Central memory CD8-positive, alpha-beta T cell (primary cell): ENCODE measurements around the gene AKTIP.
"Not testable (repeated sequence)": the region's sequence is repeated elsewhere in the genome, so short reads cannot be mapped to it uniquely, and the experiment has no call there.

ENCODE experiments used
- ATAC-seq: fragments of 150-1000 bp; cut with Tn5 transposase; replicated peaks from 2 replicates; pipeline ENCODE4 v1.10.0; 2022; ENCODE audit warnings: mild to moderate bottlenecking, moderate FRiP score, moderate number of reproducible peaks; ENCODE audit not compliant: poor library complexity, severe bottlenecking; ENCODE audit errors: extremely low read depth
- DNase-seq, 2 donors: peaks; one replicate each; pipeline ENCODE4 v3.0.0; 2021; ENCODE audit warnings: low spot score in 2 of 2
- H3K27ac Mint-ChIP-seq: one replicate; pipeline ENCODE4 v1.8.0; 2022; ENCODE audit warnings: low read depth, mild to moderate bottlenecking, moderate library complexity, mixed read lengths
- H3K27me3 Mint-ChIP-seq: one replicate; pipeline ENCODE4 v1.8.0; 2022; ENCODE audit warnings: mixed read lengths
- H3K36me3 Mint-ChIP-seq: one replicate; pipeline ENCODE4 v1.8.0; 2022; ENCODE audit warnings: mild to moderate bottlenecking, moderate library complexity, mixed read lengths; ENCODE audit not compliant: insufficient read depth
- H3K4me1 Mint-ChIP-seq: one replicate; pipeline ENCODE4 v1.8.0; 2022; ENCODE audit warnings: mixed read lengths
- H3K4me3 Mint-ChIP-seq: one replicate; pipeline ENCODE4 v1.8.0; 2022; ENCODE audit warnings: mild to moderate bottlenecking, moderate library complexity, mixed read lengths
- H3K9me3 Mint-ChIP-seq: one replicate; pipeline ENCODE4 v1.8.0; 2022; ENCODE audit warnings: mixed read lengths

Gene AKTIP

GRCh38 chr16:53529513-53529912, 26.5 kb upstream of the AKTIP start:
- H3K27ac Mint-ChIP-seq = no peak overlapping the region
- H3K9me3 Mint-ChIP-seq = no peaks in the 10 kb centered on the region
- H3K27me3 Mint-ChIP-seq = no peaks in the 10 kb centered on the region
- ATAC-seq (no peak), DNase-seq (no peak)
- peaks cover 12% of the 10 kb centered on the region for H3K4me1 Mint-ChIP-seq
- no peak overlapping the region for H3K4me3 Mint-ChIP-seq
- peaks cover 2% of the 10 kb centered on the region for H3K36me3 Mint-ChIP-seq

DNA sequence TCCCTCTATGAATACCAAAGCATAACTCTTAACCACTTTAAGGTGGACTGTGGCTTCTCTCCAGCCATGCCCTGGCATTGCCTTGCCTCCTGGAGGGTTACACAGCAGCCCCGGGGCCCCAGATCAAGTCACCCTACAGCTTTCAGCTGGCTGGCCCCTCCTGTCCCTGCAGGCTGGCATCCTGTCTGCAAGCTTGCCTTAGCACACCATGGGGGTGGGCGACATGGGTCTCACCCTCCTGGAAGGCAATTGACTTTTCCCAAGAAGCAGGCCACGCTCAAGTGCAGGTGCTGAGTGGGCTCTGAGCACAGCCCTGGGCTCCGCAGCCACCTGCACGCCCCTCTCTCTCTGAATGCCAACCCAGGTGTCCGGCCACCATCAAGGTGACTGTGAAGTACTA, 25.8 kb upstream of the AKTIP start:
- Mint-ChIP-seq H3K4me1 (peaks cover 5% of the 10 kb centered on the region), H3K4me3 (no peak overlapping the region), H3K9me3 (no peaks in the 10 kb centered on the region), H3K27ac (no peak overlapping the region), H3K36me3 (peaks cover 2% of the 10 kb centered on the region), H3K27me3 (no peaks in the 10 kb centered on the region)
- no peak for ATAC-seq
- no peak for DNase-seq

- DNase-seq = no peak
- H3K27ac Mint-ChIP-seq = peak overlapping the region; percentile 22
These were observed 21.1 kb upstream of the AKTIP start for GRCh38 chr16:53523971-53524548.

GRCh38 chr16:53523126-53523804, 20.3 kb upstream of the AKTIP start:
- ATAC-seq (no peak), DNase-seq (no peak)
- peaks cover 26% of the 10 kb centered on the region for H3K4me1 Mint-ChIP-seq
- no peak overlapping the region for H3K4me3 Mint-ChIP-seq
- peak overlapping the region; percentile 22 for H3K27ac Mint-ChIP-seq
- no peaks in the 10 kb centered on the region for H3K27me3 Mint-ChIP-seq
- no peaks in the 10 kb centered on the region for H3K9me3 Mint-ChIP-seq
- peaks cover 6% of the 10 kb centered on the region for H3K36me3 Mint-ChIP-seq

More at GRCh38 chr16:53523971-53524548, 21.1 kb upstream of the AKTIP start:
- no peak overlapping the region for H3K4me3 Mint-ChIP-seq
- H3K9me3 Mint-ChIP-seq = no peaks in the 10 kb centered on the region
- peaks cover 18% of the 10 kb centered on the region for H3K4me1 Mint-ChIP-seq
- peaks cover 4% of the 10 kb centered on the region for H3K36me3 Mint-ChIP-seq
- ATAC-seq = no peak
- no peaks in the 10 kb centered on the region for H3K27me3 Mint-ChIP-seq

DNA sequence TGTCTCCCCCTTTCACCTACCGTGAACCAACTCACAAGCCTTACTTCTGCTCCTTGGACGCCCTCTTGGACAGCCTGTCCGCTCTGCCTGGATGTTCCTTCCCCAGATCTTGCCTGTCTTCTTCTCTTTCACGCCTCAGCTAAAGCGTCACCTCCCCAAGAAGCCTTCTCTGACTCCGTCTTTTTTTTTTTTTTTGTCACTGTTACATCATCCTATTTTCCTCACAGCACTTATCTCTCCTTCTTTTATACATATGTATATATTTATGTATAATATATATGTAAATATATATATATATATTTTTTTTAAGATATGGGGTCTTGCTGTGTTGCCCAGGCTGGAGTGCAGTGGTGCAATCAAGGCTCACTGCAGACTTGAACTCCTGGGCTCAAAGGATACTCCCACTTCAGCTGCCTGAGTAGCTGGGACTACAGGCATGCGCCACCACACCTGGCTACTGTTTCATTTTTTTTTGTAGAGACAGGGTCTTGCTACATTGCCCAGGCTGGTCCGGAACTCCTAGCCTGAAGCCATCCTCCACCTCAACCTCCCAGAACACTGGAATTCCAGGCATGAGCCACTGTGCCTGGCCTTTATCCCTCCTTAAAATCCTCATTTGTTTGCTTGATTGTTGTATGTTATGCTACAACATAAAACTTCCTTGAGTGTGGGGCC, 16.5 kb upstream of the AKTIP start:
- Mint-ChIP-seq H3K27ac (peak overlapping the region; percentile 94), H3K9me3 (no peaks in the 10 kb centered on the region), H3K27me3 (no peaks in the 10 kb centered on the region), H3K36me3 (peaks cover 5% of the 10 kb centered on the region), H3K4me1 (peaks cover 57% of the 10 kb centered on the region), H3K4me3 (peak overlapping the region; percentile 79)
- ATAC-seq (peak; percentile 52), DNase-seq (no peak)

DNA sequence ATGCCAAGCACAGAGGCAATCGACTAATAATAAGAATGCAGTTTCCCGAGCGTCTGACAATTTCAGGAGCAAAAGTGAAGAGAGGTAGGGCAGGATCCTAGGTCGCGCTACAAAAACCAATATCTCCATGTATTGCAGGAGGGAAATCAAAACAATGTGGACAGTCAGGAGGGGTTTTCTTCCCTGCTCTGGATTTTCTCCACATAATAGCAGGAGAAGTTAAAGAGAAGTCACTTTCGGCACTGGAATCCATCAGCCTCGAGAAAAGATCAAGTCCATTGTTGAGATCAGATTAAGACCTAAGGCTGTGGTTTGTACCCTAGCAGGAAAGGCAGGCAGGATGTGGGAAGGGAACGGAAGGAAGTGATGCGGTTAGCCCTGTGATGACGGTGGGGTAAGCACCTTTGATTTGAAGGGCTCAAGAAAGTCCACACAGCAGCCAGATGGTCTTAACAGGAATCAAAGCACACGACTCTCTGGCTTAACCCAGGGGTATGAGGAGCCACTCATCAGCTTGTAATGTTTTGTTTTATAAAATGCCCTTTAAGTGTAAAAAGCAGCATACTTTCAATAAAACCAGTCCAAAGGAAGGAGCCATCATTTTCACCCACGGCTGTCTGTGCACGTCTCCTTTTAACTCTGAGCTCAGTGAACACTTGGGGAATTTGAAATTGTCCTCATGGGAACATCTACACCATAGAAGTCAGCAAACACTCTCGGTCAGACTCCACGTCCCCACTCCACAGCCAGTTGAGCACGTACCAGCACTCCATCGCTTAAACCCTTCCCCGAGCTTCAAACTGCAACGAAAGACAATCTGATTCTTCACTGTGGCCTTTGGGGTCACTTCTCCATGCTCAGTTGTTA, 15.8 kb upstream of the AKTIP start:
- DNase-seq = peak; percentile 51 to 76
- peak overlapping the region; percentile 94 for H3K27ac Mint-ChIP-seq
- H3K4me1 Mint-ChIP-seq = peaks cover 65% of the 10 kb centered on the region
- H3K4me3 Mint-ChIP-seq = peak overlapping the region; percentile 79
- H3K27me3 Mint-ChIP-seq = no peaks in the 10 kb centered on the region
- no peaks in the 10 kb centered on the region for H3K9me3 Mint-ChIP-seq
- peaks cover 5% of the 10 kb centered on the region for H3K36me3 Mint-ChIP-seq
- peak; percentile 96 for ATAC-seq

DNA sequence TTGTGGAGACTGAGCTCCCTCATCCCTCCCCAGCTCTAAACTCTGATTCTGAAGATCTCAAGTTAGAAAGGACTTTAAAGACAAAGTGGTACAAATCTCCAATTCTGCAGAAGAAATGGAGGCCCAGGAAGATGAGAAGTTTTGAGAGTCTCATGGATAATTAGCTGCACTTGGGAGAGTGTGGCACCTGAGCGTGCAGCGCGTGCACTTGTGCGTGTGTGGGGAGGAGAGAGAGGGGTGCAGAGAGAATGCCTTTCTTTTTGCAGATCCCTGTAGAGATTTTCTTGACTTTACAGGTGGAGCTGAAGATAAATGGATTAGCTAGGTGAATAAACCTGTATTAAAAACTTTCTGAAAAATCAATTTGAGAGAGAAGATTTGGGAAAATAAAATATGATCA, 14.8 kb upstream of the AKTIP start:
- no peak for DNase-seq
- Mint-ChIP-seq H3K27ac (peak overlapping the region; percentile 94), H3K4me3 (peak overlapping the region; percentile 79), H3K36me3 (peaks cover 5% of the 10 kb centered on the region), H3K27me3 (no peaks in the 10 kb centered on the region), H3K4me1 (peaks cover 74% of the 10 kb centered on the region), H3K9me3 (no peaks in the 10 kb centered on the region)
- ATAC-seq = no peak

- H3K27ac Mint-ChIP-seq = no peak overlapping the region
- no peak overlapping the region for H3K4me3 Mint-ChIP-seq
- no peak for DNase-seq
- H3K27me3 Mint-ChIP-seq = no peaks in the 10 kb centered on the region
- H3K9me3 Mint-ChIP-seq = no peaks in the 10 kb centered on the region
- ATAC-seq = no peak
- H3K36me3 Mint-ChIP-seq = peaks cover 6% of the 10 kb centered on the region
- peaks cover 92% of the 10 kb centered on the region for H3K4me1 Mint-ChIP-seq
These were observed 12.8 kb upstream of the AKTIP start for GRCh38 chr16:53515811-53516210.

DNA sequence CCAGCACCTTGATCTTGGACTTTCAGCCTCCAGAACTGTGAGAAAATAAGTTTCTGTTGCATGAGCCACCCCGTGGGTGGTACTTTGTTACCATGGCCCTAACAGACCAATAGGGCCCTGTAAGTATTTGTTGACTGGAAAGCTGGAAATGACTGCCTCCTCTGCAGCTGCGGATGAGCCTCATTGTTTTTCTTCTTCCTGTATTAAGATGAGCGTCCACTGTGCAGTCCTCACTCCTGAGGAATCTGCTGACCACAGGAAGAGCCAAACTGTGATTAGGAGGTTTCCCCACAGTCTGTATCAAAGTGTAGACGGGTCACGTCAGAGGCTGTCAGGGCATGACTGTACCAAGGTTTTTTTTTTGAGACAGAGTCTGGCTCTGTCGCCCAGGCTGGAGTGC, 12.2 kb upstream of the AKTIP start:
- Mint-ChIP-seq H3K27ac (peak overlapping the region; percentile 35), H3K4me3 (no peak overlapping the region), H3K9me3 (no peaks in the 10 kb centered on the region), H3K4me1 (peaks cover 94% of the 10 kb centered on the region), H3K36me3 (peaks cover 6% of the 10 kb centered on the region), H3K27me3 (no peaks in the 10 kb centered on the region)
- DNase-seq (no peak), ATAC-seq (no peak)

GRCh38 chr16:53512795-53513194, 9.8 kb upstream of the AKTIP start:
- H3K4me3 Mint-ChIP-seq, H3K27me3 Mint-ChIP-seq, DNase-seq, H3K9me3 Mint-ChIP-seq, H3K36me3 Mint-ChIP-seq, ATAC-seq: not testable (repeated sequence)
- Mint-ChIP-seq H3K4me1 (peaks cover 69% of the 10 kb centered on the region), H3K27ac (peak overlapping the region; percentile 40)

DNA sequence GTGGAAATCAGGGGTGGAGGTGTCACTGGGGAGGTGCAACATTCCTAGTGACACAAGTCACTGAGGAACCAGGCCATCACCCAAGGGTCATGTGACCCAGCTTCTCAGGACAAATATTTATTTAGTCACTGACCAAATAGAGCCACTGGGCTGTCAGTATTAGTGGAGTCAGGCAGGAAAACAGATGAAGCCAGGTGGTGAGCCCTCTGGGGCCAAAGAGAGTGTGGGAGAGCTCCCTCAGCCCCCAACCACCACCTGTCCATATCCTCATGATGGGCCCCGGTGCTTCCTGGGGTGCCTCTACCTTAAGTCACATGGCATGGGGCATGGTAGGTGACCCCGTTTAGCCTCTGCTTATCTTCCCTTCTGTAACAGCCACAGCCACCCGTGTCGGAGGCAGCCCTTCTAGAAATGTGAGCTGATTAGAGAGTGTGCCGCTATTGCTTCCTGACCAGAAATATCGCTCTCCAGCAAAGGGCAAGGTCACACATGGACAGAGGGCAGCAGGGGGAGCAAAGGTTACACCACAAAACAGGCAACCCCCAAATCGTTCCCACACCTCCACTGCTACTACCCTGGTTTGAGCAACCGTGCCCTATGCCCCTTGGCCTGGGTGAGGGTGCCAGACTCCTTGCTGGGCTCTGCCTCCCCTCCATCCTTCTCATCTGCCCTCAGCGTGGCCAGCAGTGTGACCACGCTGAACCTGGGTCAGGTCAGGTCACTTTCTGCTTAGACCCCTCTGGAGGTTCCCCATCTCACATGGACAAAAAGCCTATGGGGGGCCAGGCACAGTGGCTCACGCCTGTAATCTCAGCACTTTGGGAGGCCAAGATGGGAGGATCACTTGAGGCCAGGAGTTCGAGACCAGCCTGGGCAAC, 8.6 kb upstream of the AKTIP start:
- H3K27ac Mint-ChIP-seq = peak overlapping the region; percentile 41
- ATAC-seq (no peak), DNase-seq (no peak)
- H3K27me3 Mint-ChIP-seq = no peaks in the 10 kb centered on the region
- H3K4me1 Mint-ChIP-seq = peaks cover 58% of the 10 kb centered on the region
- no peak overlapping the region for H3K4me3 Mint-ChIP-seq
- H3K36me3 Mint-ChIP-seq = peaks cover 2% of the 10 kb centered on the region
- H3K9me3 Mint-ChIP-seq = no peaks in the 10 kb centered on the region

GRCh38 chr16:53511084-53511402, 8.0 kb upstream of the AKTIP start:
- peak overlapping the region; percentile 19 for H3K27ac Mint-ChIP-seq
- no peaks in the 10 kb centered on the region for H3K9me3 Mint-ChIP-seq
- no peak overlapping the region for H3K4me3 Mint-ChIP-seq
- ATAC-seq (no peak), DNase-seq (no peak)
- H3K36me3 Mint-ChIP-seq = peaks cover 2% of the 10 kb centered on the region
- H3K4me1 Mint-ChIP-seq = peaks cover 52% of the 10 kb centered on the region
- H3K27me3 Mint-ChIP-seq = no peaks in the 10 kb centered on the region
